Progenitor cell of endocrine pancreas (in vitro differentiated cells): ENCODE results near the gene TSPAN5. TPM values are rescaled to one million over a fixed set of nuclear protein-coding genes. Genes with fewer than 3 reads are reported as not detected.

Experiments
- DNase-seq: peaks from one replicate; pipeline ENCODE4 v3.0.0; 2021; ENCODE audit warnings: low spot score; ENCODE audit not compliant: unreplicated experiment
- H3K27ac Mint-ChIP-seq: 2 replicates; pipeline ENCODE4 v1.8.0; 2021; ENCODE audit warnings: mild to moderate bottlenecking, moderate library complexity, mixed read lengths
- H3K27me3 Mint-ChIP-seq: 2 replicates; pipeline ENCODE4 v1.8.0; 2021; ENCODE audit warnings: mixed read lengths
- H3K36me3 Mint-ChIP-seq: 2 replicates; pipeline ENCODE4 v1.8.0; 2022; ENCODE audit warnings: mixed read lengths; ENCODE audit not compliant: insufficient read depth
- H3K4me1 Mint-ChIP-seq: 2 replicates; pipeline ENCODE4 v1.8.0; 2021; ENCODE audit warnings: low read depth, mixed read lengths
- H3K4me3 Mint-ChIP-seq: 2 replicates; pipeline ENCODE4 v1.8.0; 2021; ENCODE audit warnings: low read depth, mild to moderate bottlenecking, moderate library complexity, mixed read lengths
- H3K9me3 Mint-ChIP-seq: 2 replicates; pipeline ENCODE4 v1.8.0; 2021; ENCODE audit warnings: low read depth, mixed read lengths
- total RNA-seq: library from RNA; stranded (reverse); gene quantifications from 2 replicates; pipeline ENCODE4 v1.2.1, GENCODE V29; 2021
- TF ChIP-seq, protein P1 (sequence below): fragments of 200-600 bp; sonication (generic); IDR thresholded peaks from one replicate; pipeline ENCODE4 v1.5.0; 2021; ENCODE audit warnings: antibody characterized with exemption, mild to moderate bottlenecking; ENCODE audit not compliant: unreplicated experiment

The TSPAN5 gene
- total RNA-seq, 1 donor from 2014 or later = 6.1 TPM

DNA sequence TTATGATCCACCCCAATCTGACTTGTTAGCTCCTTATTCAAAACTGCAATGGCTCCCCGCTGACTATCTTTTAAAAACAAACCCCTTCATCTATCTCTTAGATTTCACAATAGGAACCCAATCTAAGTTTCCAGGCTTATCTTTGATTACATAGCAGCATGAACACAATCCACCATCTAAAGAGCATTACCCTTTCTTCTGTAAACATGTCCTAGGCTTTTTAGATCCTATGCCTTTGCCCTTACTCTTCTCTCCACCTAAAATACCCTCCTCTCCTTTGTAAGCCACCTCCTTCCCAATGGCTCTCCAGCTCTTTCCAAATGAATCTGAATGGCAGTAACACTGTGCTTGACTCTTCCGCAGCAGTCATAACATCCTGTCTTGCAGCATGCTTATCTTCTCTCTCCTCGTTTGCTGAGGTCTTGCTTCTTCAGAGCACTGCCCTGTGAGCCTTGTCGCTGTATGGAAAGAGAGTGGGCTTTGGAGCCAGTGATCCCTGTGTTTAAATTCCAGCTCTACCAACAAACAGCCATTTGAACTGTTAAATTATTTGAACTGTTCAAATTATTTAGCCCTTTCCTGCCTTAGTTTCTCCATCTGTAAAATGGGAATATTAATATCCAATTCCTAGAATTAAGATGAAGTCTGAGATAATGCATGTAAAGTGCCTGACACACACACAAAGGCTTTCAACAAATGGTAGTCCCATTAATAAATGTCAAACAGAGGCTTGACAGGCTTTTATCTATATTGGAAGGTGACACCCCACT, 16.2 kb upstream of the TSPAN5 start:
- DNase-seq = no peak
- Mint-ChIP-seq H3K27me3 (peaks cover 43% of the 10 kb centered on the region), H3K36me3 (no peaks in the 10 kb centered on the region), H3K27ac (no peak overlapping the region), H3K4me3 (no peak overlapping the region), H3K4me1 (peaks cover 15% of the 10 kb centered on the region), H3K9me3 (no peaks in the 10 kb centered on the region)
- TF ChIP-seq, protein P1, sequence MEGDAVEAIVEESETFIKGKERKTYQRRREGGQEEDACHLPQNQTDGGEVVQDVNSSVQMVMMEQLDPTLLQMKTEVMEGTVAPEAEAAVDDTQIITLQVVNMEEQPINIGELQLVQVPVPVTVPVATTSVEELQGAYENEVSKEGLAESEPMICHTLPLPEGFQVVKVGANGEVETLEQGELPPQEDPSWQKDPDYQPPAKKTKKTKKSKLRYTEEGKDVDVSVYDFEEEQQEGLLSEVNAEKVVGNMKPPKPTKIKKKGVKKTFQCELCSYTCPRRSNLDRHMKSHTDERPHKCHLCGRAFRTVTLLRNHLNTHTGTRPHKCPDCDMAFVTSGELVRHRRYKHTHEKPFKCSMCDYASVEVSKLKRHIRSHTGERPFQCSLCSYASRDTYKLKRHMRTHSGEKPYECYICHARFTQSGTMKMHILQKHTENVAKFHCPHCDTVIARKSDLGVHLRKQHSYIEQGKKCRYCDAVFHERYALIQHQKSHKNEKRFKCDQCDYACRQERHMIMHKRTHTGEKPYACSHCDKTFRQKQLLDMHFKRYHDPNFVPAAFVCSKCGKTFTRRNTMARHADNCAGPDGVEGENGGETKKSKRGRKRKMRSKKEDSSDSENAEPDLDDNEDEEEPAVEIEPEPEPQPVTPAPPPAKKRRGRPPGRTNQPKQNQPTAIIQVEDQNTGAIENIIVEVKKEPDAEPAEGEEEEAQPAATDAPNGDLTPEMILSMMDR = no peak

GRCh38 chr4:98673978-98674377, 15.6 kb upstream of the TSPAN5 start:
- TF ChIP-seq, protein P1 = no peak
- peaks cover 15% of the 10 kb centered on the region for H3K4me1 Mint-ChIP-seq
- peaks cover 43% of the 10 kb centered on the region for H3K27me3 Mint-ChIP-seq
- no peak for DNase-seq
- no peaks in the 10 kb centered on the region for H3K36me3 Mint-ChIP-seq
- no peak overlapping the region for H3K4me3 Mint-ChIP-seq
- no peaks in the 10 kb centered on the region for H3K9me3 Mint-ChIP-seq
- peak overlapping the region; percentile 47 for H3K27ac Mint-ChIP-seq

DNA sequence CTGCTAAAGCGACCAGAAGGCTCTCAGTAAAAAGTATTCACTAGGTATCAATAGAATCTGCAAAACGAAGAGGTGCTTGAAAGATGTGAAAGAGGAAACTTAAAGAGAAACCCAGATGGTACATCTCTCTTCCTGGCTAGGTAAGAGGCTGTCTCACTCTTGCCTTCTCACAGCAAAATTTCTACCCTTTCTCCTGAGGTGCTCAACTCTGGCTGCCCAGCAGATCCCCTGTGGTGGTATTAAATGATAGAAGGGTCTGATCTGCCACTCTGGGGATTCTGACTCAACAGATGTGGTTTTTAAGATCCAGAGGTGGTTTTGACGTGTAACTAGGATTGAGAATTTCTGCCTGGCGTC, 14.9 kb upstream of the TSPAN5 start:
- no peak for DNase-seq
- no peak overlapping the region for H3K27ac Mint-ChIP-seq
- H3K36me3 Mint-ChIP-seq = no peaks in the 10 kb centered on the region

GRCh38 chr4:98672583-98673287, 14.3 kb upstream of the TSPAN5 start:
- TF ChIP-seq, protein P1 = no peak
- H3K36me3 Mint-ChIP-seq = no peaks in the 10 kb centered on the region
- peaks cover 46% of the 10 kb centered on the region for H3K27me3 Mint-ChIP-seq
- H3K27ac Mint-ChIP-seq = no peak overlapping the region
- no peak overlapping the region for H3K4me3 Mint-ChIP-seq
- no peaks in the 10 kb centered on the region for H3K9me3 Mint-ChIP-seq
- DNase-seq = no peak
- H3K4me1 Mint-ChIP-seq = peaks cover 15% of the 10 kb centered on the region

More for the DNA sequence above, 14.9 kb upstream of the TSPAN5 start:
- TF ChIP-seq, protein P1 = no peak
- no peaks in the 10 kb centered on the region for H3K9me3 Mint-ChIP-seq
- peaks cover 15% of the 10 kb centered on the region for H3K4me1 Mint-ChIP-seq
- H3K27me3 Mint-ChIP-seq = peaks cover 45% of the 10 kb centered on the region
- no peak overlapping the region for H3K4me3 Mint-ChIP-seq

GRCh38 chr4:98671131-98671530, 12.7 kb upstream of the TSPAN5 start:
- Mint-ChIP-seq H3K4me3 (no peak overlapping the region), H3K4me1 (peaks cover 15% of the 10 kb centered on the region), H3K36me3 (no peaks in the 10 kb centered on the region), H3K27me3 (peaks cover 39% of the 10 kb centered on the region), H3K9me3 (no peaks in the 10 kb centered on the region), H3K27ac (no peak overlapping the region)
- TF ChIP-seq, protein P1 = no peak
- DNase-seq = no peak
